ENCODE results near the gene LIMS1.
"Not testable (repeated sequence)": the region's sequence is repeated elsewhere in the genome, so short reads cannot be mapped to it uniquely, and the experiment has no call there.

Gene LIMS1

GRCh38 chr2:108580050-108580449 is 45.8 kb downstream of the LIMS1 start:
- DNase-seq: no peak
- intact Hi-C loops (cut with DNase I): loop anchor here (5.0 to 10.0 kb wide), 2 partner anchors 125 to 363 kb away; no protein-coding TSS in a partner anchor

GRCh38 chr2:108583903-108584520 is 49.7 kb downstream of the LIMS1 start:
- peak in 6 of 10 donors; percentile 37 to 73 (median 70) for DNase-seq
- intact Hi-C loops (cut with DNase I): loop anchor here (1.0 to 10.0 kb wide), 3 partner anchors 129 to 367 kb away; no protein-coding TSS in a partner anchor

DNA sequence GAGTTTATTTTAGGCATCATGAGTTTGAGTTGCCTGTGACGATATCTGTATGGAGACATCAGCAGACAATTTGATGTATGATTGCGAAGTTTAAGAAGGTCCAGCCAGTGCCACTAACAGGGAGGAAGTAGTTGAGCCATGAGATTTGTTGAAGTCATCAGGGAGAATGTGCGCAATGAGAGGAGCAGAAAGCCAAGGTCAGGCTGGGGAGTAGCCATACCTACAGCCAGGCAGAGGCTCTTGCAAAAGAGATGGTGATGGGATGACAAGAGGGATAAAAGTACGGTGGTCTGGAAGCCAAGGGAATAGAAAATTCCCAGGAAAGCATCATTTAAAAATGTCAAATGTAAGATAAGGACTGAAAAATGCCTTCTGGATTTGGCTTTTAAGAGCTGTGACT is 51.2 kb downstream of the LIMS1 start:
- intact Hi-C loops (cut with DNase I): loop anchor here (10.0 kb wide), 1 partner anchor 131 kb away; no protein-coding TSS in a partner anchor
- DNase-seq: no peak

DNA sequence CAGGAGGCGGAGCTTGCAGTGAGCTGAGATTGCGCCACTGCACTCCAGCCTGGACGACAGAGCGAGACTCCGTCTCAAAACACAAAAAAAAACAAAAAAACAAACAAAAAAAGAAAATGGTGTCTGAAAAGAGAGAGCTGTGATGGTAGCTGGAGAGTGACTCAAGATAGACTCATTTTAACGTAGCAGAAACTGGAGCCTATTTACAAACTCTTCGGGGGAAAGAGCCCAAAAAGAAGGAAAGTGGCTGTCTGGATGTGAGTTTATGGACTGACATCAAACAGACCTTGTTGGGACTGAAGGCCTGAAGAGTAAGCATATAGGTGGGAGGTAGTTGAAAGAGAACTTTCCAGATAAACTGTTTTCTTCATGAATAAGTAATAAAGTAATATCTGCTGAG is 51.8 kb downstream of the LIMS1 start:
- intact Hi-C loops (cut with DNase I): loop anchor here (10.0 kb wide), 1 partner anchor 131 kb away; no protein-coding TSS in a partner anchor
- DNase-seq: no peak

- intact Hi-C loops (cut with DNase I): loop anchor here (10.0 kb wide), 1 partner anchor 132 kb away; no protein-coding TSS in a partner anchor
- no peak for DNase-seq
Measured at GRCh38 chr2:108586631-108587030, 52.4 kb downstream of the LIMS1 start.

GRCh38 chr2:108587621-108588020 is 53.4 kb downstream of the LIMS1 start:
- intact Hi-C loops (cut with DNase I): loop anchor here (10.0 kb wide), 1 partner anchor 133 kb away; no protein-coding TSS in a partner anchor
- DNase-seq: no peak

DNA sequence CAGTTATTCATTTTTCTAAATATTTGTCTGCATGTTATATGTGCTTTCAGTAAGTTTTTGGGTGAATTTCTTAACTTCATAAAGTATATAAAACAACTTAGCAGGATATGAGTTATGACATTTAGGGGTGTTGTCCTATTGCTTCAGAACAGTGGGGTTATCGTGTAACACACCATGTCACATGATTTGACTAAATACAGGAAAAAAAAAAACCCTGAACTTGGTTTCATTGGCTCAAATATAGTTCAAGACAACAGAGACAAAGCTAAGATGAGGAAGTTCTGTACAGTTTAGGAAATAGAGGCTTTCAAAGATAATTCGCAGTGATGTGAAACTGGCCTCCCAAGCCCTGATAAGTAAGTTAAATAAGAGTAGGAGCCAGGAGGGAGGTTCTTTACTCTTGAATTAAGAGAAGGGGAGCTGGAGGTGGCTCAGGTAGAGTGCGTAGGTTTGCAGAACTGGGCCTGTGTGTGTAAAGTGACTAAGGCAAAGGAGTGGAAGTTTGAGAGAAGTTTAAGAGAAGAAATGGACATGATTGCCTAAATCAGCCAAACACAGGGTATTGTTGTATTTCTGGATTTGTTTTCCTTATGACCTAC is 53.9 kb downstream of the LIMS1 start:
- intact Hi-C loops (cut with DNase I): loop anchor here (10.0 kb wide), 1 partner anchor 133 kb away; no protein-coding TSS in a partner anchor
- DNase-seq: no peak

DNA sequence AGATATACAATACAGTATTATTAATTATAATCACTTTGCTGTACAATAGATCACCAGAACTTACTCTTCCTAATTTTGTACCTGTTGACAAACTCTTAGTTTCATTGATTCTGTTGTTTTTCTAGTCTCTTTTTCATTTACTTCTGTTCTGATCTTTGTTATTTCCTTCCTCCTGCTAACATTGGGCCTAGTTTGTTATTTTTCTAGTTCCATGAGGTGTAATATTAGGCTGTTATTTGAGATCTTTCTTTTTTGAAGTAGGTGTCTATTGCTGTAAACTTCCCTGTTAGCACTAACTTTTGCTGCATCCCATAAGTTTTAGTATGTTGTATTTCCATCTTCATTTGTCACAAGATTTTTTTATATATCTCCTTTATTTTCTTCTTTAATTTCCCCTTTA is 55.1 kb downstream of the LIMS1 start:
- DNase-seq: no peak
- intact Hi-C loops (cut with DNase I): loop anchor here (10.0 kb wide), 1 partner anchor 135 kb away; no protein-coding TSS in a partner anchor

DNA sequence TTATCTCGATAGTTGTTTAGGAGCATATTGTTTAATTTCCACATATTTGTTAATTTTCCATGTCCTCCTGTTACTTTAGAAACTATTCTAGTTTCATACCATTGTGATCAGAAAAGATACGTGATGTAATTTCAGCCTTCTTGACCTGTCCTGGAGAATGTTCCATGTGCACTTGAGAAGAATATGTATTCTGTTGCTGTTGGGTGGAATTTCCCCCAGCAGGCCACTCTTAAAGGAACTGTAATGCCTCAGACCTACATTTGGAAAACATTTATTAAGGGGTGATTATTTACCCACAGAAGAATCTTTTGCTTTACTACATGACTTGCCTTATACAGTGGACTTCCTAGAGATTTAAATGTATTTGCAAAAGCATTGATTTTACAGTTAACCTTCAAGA is 55.5 kb downstream of the LIMS1 start:
- no peak for DNase-seq
- intact Hi-C loops (cut with DNase I): loop anchor here (10.0 kb wide), 1 partner anchor 135 kb away; no protein-coding TSS in a partner anchor

GRCh38 chr2:108591163-108591562 is 56.9 kb downstream of the LIMS1 start:
- no peak for DNase-seq
- intact Hi-C loops (cut with DNase I): no loop called here

DNA sequence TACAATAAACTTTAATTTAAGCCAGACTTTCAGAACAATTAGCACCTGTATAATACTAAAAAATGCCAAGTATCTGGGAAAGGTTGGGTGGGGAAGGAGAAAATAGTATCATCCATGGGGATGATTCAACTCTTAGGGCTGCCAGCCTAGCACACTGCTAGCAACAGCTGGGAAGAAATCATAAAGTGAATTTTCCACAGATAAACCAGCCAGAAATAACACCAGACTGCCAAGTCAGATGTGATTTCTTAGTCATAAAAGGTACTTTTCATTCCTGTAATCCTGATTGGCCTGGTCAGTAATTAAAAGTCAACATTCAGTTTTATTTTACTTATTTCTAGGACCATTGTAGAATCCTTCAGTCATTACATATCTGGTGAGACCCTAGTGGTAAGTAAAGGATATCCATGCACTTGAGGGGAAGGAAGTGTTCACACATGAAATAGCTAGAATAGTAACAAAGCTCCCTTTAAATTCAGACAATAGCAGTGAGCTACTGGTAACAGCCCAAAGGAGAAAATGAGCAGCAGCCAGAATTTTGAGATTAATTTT is 59.4 kb downstream of the LIMS1 start:
- intact Hi-C loops (cut with DNase I): no loop called here
- DNase-seq: no peak

DNA sequence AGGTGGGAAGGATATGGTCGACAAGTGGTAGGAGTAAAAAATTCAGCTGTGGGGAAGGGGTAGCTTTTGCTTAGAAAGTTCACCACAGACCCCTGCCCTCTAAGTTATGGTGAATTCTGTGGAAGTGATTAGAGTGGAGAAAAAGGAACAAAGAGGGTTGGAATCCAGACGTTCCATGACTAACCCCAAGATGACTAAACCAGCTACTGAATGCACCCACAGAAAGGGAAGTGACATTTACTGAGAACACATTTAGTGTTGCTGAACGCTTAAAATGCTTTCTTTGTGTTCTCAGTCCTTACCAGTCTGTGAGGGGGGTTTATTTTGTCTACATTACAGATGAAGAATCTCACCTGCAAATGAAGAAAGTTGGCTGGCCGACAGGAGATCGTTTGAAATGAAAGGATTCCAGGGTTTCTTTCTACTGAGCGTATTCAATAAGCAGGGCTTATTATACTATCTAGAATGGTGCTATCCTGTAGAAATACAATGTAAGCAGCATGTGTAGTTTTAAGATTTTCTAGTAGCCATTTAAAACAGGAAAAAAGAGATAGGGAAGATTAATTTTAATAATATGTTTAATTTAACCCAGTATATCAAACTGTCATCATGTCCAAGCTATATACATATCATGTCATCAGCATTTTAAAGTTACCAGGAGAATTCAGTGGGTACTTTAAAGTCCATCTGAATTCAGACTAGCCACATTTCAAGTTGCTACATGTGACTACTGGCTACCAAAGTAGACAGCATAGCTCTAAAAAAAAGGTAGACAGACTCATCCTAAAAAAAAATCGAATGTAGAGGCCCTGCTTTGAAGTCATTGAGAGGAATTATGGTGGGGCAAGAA is 60.1 kb downstream of the LIMS1 start:
- DNase-seq: no peak
- intact Hi-C loops (cut with DNase I): no loop called here

DNA sequence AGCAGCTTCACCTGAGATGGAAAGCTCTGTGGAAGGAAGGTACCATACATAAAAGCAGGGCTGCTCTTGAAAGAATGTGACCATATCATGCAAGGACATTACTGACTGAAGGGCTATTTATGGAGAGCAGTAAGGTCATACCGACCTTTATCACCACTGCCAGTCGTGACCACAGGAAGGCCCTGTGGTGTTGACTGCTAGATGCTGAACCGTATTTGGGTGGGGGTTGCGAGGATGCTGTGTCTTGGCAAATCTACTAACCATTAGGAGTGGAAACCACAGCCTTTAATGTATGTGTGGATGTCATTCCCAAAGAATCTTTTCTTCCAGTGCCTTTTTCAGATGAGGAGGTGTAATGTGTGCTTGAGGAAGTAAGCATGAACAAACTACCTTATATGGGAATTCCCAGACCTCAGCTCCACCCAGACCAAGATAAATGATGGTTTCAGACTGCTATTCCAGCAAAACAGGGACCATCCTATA is 60.8 kb downstream of the LIMS1 start:
- no peak for DNase-seq
- intact Hi-C loops (cut with DNase I): no loop called here

GRCh38 chr2:108595771-108596170 is 61.5 kb downstream of the LIMS1 start:
- DNase-seq; intact Hi-C loops (cut with DNase I): not testable (repeated sequence)

DNA sequence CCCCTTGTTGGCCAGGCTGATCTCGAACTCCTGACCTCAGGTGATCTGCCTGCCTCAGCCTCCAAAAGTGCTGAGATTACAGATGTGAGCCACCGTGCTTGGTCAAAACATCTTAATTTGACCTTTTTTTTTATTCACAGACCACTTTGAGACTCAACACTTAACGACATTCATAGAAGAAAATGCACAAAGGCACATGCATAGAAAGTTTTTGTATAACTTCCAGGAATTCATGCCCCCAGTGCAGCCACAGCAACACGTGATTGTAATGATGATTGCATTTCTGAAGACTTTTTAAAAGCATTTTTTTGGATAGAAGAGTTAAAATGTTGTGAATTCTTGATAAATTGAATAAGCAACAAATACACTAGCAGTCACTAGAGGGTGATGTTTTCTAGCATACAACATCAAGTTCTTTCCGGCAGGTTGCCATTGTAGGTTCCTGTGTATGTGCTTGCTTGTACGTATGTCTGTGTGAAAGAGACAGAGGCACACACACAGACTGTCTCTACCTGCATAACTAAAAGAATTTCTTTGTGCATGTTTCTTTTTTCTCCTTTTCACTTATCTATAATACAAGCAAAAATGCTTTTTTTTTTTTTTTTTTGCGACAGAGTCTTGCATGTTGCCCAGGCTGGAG is 63.0 kb downstream of the LIMS1 start:
- intact Hi-C loops (cut with DNase I); DNase-seq: not testable (repeated sequence)

DNA sequence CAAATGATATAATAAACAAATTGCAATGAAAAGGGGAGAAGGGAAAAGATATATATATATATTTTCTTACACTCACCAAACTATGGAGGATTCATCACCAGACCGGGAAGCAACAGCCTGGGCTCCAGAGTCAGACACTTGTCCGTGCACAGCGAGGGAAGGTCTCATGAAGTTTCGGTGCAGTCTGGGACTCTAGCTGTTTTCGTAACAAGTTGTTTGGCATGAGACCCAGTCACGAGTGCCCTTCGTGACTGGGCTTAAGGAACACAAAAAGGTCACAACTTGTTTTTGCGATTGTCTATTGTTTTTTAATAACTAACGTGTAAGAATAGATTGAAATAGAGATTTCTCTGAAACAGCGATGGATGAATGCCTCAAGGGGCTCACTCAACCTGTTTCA is 66.9 kb downstream of the LIMS1 start:
- intact Hi-C loops (cut with DNase I): loop anchor here (5.0 kb wide), 1 partner anchor 36 kb away; no protein-coding TSS in a partner anchor
- not testable (repeated sequence) for DNase-seq

- DNase-seq: no peak
- intact Hi-C loops (cut with DNase I): loop anchor here (5.0 kb wide), 1 partner anchor 35 kb away; no protein-coding TSS in a partner anchor
Measured at GRCh38 chr2:108602422-108602821, 68.2 kb downstream of the LIMS1 start.

DNA sequence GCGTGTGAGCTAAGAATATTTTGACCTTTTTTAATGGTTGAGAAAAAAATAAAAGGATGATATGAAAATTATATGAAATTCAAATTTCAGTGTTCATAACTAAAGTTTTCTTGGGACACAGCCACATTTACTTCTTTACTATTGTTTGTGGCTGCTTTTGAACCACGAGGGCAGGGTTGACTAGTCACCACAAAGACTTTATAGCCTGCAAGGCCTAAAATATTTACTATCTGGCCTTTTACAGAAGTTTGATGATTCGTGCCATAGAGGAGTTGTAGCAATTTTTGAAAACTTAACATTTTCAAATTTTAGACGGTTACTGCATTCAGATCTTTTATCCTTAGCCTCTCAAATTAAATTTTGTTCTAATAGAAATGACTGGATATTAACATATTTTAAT is 69.9 kb downstream of the LIMS1 start:
- intact Hi-C loops (cut with DNase I): loop anchor here (5.0 kb wide), 1 partner anchor 33 kb away; no protein-coding TSS in a partner anchor

DNA sequence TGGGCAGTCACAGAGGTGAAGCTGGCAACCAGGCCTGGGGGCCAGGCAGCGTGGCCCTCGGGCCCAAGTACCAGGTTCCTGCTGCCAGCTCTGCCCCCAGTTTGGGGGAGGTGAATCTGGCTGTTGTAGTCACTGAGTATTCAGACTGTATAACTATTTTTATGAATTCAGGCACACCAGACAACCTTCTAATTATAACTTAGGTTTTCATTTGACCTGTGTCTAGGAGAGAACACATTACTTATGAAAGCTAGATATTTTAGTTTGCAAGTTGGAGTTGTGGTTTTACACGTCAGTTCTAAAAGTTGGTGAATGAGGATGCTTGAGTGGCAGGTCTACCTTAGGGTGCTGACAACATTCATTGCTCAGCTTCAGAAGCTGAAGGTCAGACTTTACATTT is 71.7 kb downstream of the LIMS1 start:
- intact Hi-C loops (cut with DNase I): no loop called here

More for the DNA sequence above, 69.9 kb downstream of the LIMS1 start:
- DNase-seq: no peak

More for the DNA sequence above, 71.7 kb downstream of the LIMS1 start:
- DNase-seq: no peak

Data from posterior cingulate gyrus (tissue), 11 donors.